ENCODE data around the gene STK10. TPM values are rescaled to one million over a fixed set of nuclear protein-coding genes. Genes with fewer than 3 reads are reported as not detected.

The STK10 gene
- polyA plus RNA-seq, 4 donors: 15.3 to 19.1 (median 16.1) TPM

DNA sequence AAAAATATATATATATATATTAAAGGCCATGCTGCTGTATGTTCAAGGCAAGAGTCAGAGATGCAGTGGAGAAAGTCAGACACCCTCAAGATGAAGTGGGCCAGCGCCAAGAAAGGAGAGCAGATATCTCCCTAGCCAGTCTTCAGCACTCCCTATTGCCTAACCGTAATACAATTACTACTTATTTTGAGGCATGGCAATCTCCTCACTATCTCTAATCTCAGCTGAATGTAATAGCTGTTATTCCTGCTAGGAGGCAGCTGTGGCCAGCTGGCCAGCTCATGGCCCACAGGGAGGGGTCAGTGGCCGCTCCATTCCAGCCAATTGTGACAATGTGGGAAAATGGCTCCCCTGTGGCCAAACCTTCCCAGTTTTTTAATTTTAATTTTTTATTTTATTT is 94.1 kb downstream of the STK10 start:
- no peak for DNase-seq (ENCODE audit: low read depth in 4 of 4, low spot score in 3 of 4)

DNA sequence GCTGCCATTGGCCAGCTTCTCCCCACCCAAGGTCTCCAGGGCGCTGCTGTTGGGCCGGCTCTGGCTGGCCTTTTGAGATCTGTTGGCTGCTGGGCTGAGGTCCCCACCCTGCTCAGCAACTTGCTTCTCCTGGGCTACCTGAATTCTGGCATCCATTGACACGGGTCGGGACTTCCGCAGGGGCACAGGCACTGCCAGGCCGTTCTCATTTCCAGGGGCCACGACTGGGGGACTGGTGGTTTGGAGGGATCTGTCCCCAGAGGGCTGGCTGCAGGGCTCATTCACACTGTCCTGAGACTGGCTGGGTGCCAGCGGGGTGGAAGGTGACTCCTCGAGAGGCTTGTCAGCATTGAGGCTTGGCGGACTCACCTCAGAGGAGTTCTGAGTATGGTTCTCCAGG is 94.5 kb downstream of the STK10 start:
- no peak for DNase-seq (ENCODE audit: low read depth in 4 of 4, low spot score in 3 of 4)

DNA sequence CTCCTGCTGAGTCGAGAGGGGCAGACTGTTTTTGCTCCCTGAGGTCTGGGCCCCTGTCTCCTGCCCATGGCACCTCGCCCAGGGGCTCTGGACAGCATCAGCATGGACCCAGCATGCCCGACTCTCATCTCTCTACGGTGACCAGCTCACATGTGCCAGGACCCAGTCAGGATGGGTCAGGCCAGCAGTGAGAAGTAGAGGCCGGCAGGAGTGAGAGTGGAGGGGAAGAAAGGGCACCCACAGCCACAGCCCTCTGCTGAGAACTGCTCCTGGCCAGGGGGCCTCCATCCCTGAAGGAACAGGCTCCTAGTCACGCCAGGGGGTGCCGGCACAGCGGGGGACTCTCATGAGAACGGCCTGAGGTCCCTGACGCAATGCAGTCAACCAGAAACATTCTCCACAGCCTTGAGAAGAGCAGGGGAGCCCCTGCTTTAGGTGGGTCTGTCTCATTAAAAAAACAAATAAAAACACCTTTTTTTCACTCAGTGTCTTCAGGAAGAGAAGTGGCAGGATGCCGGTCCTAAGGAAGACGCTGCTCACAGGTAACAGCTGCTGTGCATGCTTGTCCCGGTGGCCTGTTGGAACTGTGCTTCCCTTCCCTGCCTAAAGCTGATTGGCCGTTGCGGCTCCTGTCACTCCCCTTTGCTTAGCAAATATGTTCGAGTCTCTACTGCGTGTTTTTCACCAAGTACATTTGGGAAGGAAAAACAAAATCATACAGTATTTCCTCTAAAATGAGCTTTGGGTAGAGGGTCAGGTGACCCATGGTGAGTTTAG is 95.9 kb downstream of the STK10 start:
- DNase-seq (ENCODE audit: low read depth in 4 of 4, low spot score in 3 of 4): no peak

DNA sequence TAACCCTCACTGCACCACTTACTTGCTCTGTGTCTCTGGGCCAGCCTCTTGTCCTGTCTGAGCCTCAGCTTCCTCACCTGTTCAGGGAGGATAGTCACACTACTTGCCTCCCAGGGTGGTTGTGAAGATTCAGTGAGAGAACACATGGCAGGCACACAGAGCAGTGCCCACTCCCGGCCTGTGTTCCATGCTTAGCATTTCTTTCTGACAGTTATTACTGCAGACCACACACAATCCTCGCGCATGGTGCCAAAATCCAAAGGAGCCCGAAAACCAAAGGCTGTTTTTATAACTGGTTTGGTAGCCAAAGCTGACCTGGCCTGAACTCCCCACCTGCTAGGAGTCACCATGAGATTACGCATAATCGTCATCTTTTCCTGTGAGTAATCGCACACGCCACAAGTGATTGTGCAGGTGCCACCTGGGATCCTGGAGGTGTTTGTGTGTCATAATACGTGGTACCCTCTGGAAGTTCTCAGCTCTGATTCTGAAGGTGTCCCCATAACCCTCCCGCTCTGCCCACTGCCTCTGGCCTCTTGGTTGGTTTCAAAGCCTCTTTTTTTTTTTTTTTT is 97.0 kb downstream of the STK10 start:
- DNase-seq (ENCODE audit: low read depth in 4 of 4, low spot score in 3 of 4): no peak

DNA sequence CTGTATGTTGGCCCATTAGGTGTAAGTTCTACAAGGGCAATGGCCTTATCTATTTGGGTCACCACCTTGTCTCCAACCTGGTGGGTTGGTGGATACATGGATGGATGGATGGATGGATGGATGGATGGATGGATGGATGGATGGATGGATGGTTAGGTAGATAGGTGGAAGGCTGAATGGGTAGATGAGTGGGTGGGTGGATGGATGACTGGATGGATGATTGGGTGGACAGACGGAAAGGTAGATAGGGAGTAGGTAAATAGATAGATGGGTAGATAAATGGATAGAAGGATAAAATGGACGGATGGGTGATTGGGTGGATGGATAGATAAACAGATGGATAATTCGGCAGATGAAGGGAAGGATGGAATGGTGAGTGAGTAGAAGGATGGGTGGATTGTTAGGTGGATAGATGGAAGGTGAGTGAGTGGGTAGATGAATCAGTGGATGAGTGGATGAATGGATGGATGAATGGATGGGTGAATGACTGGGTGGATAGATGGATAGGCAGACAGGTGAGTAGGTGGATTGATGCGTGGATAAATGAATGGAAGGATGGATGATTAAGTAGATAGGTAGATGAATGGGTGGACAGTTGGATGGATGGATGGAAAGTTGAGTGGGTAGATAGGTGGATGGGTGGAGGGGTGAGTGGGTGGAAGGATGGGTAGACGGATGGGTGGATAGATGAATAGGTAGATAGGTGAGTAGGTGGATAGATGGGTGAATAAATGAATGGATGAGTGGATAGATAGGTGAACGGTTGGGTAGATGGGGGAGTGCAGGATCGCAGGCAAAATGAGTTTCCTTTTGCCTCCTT is 98.5 kb downstream of the STK10 start:
- no peak for DNase-seq (ENCODE audit: low read depth in 4 of 4, low spot score in 3 of 4)

DNA sequence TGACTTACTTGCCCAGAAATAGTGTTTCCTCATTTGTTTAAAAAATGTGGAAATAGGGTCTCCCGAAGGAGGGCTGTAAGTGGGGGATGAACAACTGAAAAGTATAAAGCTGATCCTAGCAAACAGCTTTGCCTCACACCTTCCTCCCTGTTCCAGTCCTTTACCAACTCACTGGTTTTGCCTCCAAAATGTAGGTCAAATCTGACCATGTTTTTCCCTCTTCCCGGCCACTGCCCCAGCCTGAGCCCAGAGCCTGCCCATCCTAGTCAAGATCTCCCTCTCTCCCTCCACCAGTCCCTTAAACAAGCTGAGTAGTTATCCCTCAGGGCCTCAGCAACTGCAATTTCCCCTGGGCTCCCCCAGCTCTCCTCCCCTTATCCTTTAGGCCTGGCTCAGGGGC is 99.2 kb downstream of the STK10 start:
- DNase-seq (ENCODE audit: low read depth in 4 of 4, low spot score in 3 of 4): no peak

DNA sequence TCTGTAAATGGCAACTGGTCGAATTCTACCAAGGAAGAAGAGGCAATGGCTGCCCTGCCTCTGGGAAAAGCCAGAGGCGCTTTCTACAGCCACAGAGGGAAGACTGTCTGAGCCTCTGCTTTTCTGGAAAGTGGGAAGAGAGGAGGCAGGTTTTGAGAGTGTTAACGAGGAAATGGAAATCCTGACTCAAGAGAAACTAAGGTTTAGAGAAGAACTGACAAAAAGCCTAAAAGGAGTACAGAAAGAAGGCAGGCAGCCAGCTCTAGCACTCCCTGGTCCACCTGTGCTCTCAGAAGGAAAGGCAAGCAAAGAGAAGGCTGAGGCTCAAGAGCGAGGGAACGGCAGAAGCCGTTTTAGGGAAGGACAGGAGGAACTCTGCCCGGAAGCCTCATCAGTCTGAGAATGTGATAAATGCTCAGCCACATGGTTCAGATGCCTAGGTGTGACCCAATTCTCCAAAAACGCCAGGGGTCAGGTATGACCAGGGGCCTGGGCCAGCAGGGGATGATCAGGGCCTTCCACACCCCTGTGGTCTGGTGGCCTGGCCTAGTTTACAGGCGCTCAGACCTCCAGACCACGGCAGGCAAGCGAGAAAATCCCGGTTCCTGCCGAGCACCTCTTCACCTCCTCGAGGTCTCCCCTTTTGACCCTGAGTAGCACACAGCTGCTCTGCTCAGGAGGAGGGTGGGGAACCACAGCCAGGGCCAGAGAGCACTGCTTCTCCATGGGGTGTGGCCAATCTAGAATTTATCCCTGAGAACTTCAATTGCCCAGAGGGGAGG is 101.6 kb downstream of the STK10 start:
- DNase-seq (ENCODE audit: low read depth in 4 of 4, low spot score in 3 of 4): no peak

DNA sequence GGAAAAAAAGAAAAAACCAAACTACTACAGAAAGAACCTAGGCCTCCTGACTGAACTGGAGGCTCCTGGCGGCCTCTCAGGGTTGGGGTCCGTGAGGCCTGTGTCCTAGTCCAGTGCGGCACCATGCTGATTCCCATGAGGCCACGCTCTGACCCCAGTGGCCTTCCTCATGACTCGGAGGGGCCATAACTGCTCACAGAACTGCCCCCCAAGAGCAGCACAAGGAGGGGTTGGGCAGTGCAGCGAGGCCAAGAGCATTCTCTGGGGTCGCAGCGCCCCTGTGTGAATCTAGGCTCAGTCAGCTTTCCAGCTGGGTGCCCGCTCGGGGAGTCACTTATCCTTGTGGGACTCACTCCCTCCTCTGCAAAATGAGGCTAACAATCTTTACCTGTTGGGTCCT is 102.3 kb downstream of the STK10 start:
- no peak for DNase-seq (ENCODE audit: low read depth in 4 of 4, low spot score in 3 of 4)

DNA sequence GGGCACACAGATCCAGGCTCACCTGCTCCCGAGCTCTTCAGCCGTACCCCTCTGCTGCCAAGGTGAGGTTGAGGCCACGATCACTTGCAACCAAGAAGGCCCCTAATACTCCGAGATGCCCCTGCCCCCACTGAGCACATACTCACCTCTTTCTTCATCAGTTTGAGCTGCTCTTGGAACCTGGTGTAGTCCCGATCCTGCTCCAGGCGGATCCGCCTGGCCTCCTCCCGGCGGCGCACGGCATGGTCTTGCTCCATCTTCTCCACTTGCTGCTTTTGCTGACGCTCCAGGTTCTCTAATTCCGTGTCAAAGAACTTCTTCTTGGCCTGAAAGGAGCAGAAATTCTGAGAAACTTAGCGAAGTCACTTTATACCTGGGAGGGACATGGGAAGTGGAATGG is 105.8 kb downstream of the STK10 start:
- DNase-seq (ENCODE audit: low read depth in 4 of 4, low spot score in 3 of 4): no peak

DNA sequence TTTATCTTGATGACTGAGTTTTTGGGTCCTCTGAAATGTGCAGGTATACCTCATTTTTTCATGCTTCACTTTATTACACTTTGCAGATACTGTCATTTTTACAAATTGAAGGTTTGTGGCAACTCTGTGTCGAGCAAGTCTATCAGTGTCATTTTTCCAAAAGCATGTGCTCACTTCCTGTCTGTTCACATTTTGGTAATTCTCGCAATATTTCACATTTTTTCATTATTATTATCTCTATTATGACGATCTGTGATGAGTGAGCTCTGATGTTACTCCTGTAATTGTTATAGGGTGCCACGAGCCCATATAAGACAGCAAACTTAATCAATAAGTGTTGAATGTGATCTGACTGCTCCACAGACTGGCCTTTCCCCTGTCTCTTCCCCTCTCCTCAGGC is 108.1 kb downstream of the STK10 start:
- DNase-seq (ENCODE audit: low read depth in 4 of 4, low spot score in 3 of 4): no peak

DNA sequence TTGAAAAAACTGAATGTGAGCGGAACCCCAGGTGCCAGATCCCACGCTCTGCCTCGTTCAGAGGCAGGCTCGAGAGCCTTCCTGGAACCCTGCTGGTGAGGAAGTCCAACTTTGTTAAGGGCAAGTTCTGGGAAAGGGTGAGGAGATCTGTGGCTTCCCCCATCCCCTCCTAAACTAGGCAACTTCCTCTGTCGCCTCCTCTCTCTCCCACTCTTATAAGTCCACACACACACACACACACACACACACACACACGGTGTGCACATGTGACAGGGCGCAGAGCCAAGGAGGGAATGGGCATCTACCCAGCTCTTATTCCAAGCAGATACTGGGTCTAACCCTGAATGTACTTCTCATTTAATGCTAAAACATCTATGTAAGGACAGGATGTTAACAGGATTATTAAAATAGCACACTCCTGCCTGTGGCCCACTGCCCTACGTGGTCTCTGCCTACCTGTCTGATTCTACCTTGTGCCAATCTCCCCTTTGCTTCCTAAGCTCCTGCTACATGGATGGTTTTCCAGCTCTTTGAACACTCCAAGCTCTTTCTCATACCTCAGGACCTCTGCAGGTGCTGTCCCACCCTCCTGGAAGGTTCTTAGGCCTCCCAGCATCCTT is 109.2 kb downstream of the STK10 start:
- DNase-seq (ENCODE audit: low read depth in 4 of 4, low spot score in 3 of 4): no peak

DNA sequence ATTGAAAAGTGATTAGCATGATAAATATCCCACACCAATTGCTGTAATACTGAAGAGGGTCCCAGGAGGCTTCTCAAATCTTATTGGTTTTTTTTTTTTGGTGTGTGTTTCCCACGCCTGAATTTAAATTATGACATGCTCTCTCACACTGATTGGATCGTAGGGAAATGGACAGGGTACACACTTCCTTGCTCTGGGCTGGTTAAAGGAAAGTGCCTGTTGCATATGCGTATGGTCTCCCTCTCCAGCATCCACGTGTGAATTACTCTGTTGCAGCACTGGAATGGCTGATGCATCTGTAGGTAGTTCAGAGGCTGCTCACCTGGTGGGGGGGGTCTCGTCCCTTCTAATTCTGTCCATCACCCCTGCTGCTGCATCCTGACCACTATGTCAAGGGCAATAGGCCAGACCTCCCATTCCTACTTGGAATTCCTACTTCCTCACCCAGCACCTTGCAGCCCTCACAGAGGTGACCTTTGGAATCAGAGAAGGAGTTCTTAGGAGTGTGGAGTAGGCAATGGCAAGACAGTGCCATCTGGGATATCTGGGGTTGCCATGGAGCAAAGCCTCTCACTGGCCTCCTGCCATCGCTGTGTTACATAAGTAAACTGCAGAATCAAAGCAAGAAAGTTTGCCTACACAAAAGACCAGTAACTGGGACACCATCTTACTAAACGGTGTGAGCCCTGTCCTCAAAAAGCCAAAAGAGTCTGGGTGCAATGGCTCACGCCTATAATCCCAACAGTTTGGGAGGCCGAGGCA is 110.2 kb downstream of the STK10 start:
- no peak for DNase-seq (ENCODE audit: low read depth in 4 of 4, low spot score in 3 of 4)

DNA sequence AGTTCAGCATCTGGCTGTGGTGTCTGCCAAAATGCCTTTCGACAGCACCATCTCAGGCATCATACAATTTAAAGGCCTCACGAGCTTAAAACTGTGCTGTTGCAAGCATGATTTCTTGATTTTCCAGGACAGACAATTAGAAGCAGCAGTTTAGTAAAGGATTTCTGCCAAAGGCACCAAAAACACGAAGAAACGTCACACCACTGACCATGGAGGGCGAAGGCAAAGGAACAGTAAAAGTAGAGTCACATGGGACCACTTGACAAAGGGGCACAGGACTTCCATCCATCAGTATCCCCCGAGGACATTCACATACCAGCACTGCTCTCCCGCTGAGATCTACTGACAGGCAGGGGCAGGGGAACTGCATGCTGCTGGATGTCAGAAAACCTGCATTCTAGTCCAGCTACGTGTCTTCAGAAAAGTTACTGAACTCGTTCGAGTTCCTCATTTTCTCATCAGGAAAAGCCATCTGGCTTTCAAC is 111.2 kb downstream of the STK10 start:
- DNase-seq (ENCODE audit: low read depth in 4 of 4, low spot score in 3 of 4): no peak

DNA sequence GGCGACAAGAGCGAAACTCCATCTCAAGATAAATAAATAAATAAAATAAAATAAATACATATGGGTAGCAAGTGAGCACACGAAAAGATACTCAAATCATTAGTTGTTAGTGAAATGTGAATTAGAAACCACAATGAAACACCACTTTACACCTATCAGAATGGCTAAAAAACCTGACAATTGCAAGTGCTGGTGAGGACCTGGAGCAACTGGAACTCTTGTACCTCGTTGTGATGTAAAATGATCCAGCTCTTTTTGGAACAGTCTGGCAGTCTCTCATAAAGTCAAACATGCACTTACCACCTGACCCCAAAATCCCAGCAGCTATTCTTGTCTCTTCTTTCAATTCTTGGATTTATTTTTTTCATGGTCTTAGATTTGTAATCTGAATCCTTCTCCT is 112.4 kb downstream of the STK10 start:
- DNase-seq (ENCODE audit: low read depth in 4 of 4, low spot score in 3 of 4): no peak

DNA sequence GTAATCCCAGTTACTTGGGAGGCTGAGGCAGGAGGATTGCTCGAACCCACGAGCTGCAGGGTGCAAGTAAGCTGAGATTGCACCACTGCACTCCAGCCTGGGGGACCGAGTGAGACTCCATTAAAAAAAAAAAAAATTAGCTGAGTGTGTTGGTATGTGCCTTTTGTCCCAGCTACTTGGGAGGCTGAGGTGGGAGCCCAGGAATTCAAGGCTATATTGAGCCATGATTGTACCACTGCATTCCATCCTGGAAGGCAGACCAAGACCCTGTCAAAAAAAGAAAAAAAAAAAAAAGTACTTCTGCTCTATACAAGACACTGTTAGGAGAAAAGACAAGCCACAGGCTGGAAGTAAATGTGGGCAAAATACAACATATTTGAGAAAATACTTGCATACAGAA is 113.1 kb downstream of the STK10 start:
- DNase-seq (ENCODE audit: low read depth in 4 of 4, low spot score in 3 of 4): no peak

DNA sequence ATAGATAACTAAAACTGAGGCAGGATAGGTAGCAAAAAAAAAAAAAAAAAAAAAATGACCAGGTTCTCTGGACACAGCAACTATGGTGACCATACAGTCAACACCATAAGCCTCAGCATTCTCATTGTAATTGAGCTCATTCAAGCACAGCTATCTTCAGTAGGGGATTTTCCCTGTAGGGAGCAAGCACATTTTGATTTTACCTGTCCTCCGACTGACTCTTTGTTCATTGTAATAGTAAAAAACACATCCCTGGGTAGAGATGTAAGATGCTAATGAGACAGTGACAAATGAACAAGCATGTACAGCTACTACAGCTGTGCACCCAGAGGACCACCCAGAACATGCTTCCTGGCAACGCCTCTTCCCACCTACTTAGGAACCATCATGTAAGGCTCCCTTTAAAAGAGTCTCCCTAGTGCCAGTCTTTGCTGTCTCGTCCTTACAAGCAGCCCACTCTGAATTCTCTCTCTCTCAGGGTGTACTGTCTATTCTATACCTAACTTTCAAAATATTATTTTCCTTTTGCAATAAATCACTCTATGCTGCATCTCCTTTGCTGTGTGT is 116.6 kb downstream of the STK10 start:
- DNase-seq (ENCODE audit: low read depth in 4 of 4, low spot score in 3 of 4): no peak

DNA sequence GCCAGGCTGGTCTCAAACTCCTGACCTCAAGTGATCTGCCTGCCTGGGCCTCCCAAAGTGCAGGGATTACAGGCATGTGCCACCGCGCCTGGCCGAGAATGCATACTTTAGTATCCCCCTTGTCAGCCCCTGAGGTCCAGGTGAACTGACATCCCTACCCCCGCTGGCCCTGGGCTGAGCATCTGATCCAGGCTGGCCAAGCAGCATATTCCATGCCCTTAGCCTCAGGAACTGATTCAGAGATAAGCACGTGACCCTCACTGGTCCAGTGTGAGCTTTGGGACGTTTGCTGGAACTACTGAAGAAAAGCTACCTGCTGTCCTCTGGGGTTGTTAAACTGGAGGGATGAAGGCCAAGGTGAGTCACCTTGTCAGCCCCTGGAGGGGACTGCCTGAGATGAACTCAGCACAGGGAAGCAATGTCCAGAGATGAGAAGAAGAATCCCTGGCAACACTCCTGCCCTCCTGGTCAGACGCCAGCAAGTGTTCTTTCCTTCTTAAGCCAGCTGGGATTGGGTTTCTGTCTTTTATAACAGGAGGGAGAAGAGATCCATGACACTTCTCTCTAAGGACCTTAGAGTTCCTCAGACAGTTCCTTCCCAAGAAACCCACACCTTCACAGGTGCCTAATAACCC is 122.5 kb downstream of the STK10 start:
- no peak for DNase-seq (ENCODE audit: low read depth in 4 of 4, low spot score in 3 of 4)

DNA sequence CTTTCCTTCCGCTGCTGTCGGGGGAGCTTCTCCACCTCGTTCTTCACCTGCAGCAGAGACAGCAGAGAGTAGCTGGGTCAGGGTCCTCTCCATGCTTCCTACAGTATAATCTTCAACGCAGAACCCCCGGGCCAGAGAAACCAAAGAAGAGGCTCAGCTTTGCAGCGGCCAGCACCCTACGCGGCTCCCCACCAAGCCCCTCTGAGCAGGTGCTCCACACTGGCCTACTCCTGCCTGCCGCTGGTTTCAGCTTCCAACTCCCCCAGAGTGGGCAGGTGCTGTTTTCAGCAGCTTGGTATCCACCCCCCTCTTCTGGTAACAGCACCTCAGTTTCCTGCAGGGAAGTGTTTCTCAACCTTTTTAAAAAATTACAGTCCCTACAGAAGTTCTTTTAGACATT is 123.3 kb downstream of the STK10 start:
- DNase-seq (ENCODE audit: low read depth in 4 of 4, low spot score in 3 of 4): no peak

DNA sequence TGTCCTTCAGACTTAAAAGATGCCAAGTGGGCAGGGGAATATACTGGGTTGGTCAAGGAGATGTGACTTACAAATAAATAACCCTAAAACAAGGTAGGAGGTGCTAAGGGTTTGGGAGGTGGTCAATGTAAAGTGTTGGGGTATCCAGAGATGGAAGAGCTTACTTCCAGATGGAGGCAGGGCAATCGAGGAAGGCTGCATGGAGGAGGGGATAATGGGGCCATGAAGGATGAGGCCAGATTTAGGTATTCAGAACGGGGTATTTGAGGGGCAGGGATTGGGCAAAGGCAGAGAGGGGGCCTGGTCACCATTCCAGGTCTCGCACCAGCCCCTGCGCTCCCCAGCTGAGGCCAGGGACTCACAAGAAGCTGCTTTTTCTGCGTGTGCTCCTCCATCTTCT is 123.7 kb downstream of the STK10 start:
- no peak for DNase-seq (ENCODE audit: low read depth in 4 of 4, low spot score in 3 of 4)

Measured in right renal pelvis (tissue), 4 donors.